Panc1 (cell line): Measurements from ENCODE around the gene ZNF32.

Experiments
- POLR2AphosphoS5 ChIP-seq: IDR thresholded peaks from 2 replicates; pipeline ENCODE4 v1.6.1; 2012; ENCODE audit warnings: mild to moderate bottlenecking, low read depth, low read length, moderate library complexity
- SIN3A ChIP-seq: IDR thresholded peaks from 2 replicates; pipeline ENCODE4 v1.6.1; 2012; ENCODE audit warnings: low read depth, mild to moderate bottlenecking, low read length, moderate library complexity, borderline replicate concordance; ENCODE audit not compliant: insufficient read depth
- TF ChIP-seq, protein P1 (sequence below): fragments of 450-650 bp; IDR thresholded peaks from 2 replicates; pipeline ENCODE4 v1.5.1; 2017; ENCODE audit warnings: mild to moderate bottlenecking
- TF ChIP-seq, protein P2 (sequence below), 2 experiments: IDR thresholded peaks; 2 replicates each; pipeline ENCODE4 v1.6.1; 2011 to 2012; ENCODE audit warnings: low read depth in 2 of 2, control low read depth in 1 of 2, low read length in 1 of 2, mild to moderate bottlenecking in 1 of 2, moderate library complexity in 1 of 2; ENCODE audit not compliant: insufficient read depth in 1 of 2

DNA sequence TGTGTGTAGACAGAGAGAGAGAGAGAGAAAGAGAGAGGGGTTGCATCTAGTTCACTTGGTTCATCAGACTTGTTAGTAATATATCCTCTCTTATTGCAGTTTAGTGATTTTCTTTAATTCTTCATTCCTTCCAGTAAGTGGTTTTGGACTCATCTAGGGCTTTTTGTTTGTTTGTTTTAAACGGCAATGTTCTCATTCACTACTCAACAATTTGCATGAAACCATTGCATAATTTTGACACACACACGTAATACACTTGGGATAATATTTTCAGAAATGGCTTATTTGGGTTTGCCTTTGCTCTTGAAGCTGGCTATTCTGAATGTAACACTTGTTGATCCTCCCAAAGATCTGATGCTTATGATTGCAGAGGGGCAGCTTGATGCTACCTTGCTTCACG, 16.4 kb upstream of the ZNF32 start:
- TF ChIP-seq, protein P1, sequence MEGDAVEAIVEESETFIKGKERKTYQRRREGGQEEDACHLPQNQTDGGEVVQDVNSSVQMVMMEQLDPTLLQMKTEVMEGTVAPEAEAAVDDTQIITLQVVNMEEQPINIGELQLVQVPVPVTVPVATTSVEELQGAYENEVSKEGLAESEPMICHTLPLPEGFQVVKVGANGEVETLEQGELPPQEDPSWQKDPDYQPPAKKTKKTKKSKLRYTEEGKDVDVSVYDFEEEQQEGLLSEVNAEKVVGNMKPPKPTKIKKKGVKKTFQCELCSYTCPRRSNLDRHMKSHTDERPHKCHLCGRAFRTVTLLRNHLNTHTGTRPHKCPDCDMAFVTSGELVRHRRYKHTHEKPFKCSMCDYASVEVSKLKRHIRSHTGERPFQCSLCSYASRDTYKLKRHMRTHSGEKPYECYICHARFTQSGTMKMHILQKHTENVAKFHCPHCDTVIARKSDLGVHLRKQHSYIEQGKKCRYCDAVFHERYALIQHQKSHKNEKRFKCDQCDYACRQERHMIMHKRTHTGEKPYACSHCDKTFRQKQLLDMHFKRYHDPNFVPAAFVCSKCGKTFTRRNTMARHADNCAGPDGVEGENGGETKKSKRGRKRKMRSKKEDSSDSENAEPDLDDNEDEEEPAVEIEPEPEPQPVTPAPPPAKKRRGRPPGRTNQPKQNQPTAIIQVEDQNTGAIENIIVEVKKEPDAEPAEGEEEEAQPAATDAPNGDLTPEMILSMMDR = no peak
- TF ChIP-seq, protein P2, sequence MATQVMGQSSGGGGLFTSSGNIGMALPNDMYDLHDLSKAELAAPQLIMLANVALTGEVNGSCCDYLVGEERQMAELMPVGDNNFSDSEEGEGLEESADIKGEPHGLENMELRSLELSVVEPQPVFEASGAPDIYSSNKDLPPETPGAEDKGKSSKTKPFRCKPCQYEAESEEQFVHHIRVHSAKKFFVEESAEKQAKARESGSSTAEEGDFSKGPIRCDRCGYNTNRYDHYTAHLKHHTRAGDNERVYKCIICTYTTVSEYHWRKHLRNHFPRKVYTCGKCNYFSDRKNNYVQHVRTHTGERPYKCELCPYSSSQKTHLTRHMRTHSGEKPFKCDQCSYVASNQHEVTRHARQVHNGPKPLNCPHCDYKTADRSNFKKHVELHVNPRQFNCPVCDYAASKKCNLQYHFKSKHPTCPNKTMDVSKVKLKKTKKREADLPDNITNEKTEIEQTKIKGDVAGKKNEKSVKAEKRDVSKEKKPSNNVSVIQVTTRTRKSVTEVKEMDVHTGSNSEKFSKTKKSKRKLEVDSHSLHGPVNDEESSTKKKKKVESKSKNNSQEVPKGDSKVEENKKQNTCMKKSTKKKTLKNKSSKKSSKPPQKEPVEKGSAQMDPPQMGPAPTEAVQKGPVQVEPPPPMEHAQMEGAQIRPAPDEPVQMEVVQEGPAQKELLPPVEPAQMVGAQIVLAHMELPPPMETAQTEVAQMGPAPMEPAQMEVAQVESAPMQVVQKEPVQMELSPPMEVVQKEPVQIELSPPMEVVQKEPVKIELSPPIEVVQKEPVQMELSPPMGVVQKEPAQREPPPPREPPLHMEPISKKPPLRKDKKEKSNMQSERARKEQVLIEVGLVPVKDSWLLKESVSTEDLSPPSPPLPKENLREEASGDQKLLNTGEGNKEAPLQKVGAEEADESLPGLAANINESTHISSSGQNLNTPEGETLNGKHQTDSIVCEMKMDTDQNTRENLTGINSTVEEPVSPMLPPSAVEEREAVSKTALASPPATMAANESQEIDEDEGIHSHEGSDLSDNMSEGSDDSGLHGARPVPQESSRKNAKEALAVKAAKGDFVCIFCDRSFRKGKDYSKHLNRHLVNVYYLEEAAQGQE (IDR thresholded peaks at IDR 0.05; ENCODE audit: insufficient read depth in 1 of 2, low read depth in 2 of 2, low read length in 1 of 2) = no peak
- no peak for TF ChIP-seq POLR2AphosphoS5
- TF ChIP-seq SIN3A = no peak
